HG02852 (cell line): ENCODE results near the gene TBK1.
"Not testable (repeated sequence)": the region's sequence is repeated elsewhere in the genome, so short reads cannot be mapped to it uniquely, and the experiment has no call there.

ENCODE experiments used
- ATAC-seq: cut with Tn5 transposase; IDR thresholded peaks from one replicate; pipeline ENCODE4 v1.9.1; 2021; ENCODE audit warnings: mild to moderate bottlenecking, moderate library complexity; ENCODE audit not compliant: unreplicated experiment

Gene TBK1

GRCh38 chr12:64494998-64495729 lies 43.2 kb downstream of the TBK1 start:
- ATAC-seq: no peak

- no peak for ATAC-seq
These were observed 45.0 kb downstream of the TBK1 start for GRCh38 chr12:64496839-64497400.

DNA sequence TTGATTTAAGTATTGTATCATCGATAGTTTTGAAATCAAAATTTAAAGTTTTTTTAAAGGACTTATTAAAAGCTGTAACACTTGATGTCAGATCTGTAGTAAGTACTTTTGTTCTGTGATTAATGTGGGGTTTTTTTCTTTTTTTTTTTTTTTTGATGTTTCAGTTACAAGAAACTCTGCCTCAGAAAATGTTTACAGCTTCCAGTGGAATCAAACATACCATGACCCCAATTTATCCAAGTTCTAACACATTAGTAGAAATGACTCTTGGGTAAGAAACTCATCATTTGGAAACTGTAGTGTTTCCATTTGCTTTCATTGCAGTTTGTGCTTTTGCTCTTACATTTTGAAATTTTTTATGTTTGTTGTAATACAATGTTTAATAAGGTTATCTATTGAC lies 45.6 kb downstream of the TBK1 start:
- no peak for ATAC-seq

GRCh38 chr12:64497903-64498302 lies 46.0 kb downstream of the TBK1 start:
- no peak for ATAC-seq

- ATAC-seq: no peak
These were observed 48.5 kb downstream of the TBK1 start for GRCh38 chr12:64500394-64500793.

GRCh38 chr12:64501486-64501885 lies 49.6 kb downstream of the TBK1 start:
- ATAC-seq: no peak

DNA sequence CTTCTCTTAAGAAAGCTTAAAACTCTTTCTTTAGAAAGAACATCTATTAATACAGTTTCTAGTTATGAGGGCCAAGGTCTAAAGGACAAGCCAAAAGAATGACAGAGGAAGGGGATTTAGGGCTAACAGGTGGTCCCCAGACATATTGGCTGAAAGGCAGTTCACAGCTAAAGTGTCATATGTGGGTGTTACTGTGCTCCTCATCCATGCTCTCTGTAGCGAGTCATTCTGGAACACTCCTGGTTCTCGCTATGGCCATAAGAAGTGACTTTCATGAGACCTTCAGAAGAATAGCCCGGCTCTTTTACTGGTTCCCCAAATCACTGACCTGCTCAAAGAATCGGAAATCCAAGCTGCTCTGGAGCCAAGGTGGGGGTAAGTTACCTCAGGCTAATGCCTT lies 55.0 kb downstream of the TBK1 start:
- ATAC-seq: no peak

DNA sequence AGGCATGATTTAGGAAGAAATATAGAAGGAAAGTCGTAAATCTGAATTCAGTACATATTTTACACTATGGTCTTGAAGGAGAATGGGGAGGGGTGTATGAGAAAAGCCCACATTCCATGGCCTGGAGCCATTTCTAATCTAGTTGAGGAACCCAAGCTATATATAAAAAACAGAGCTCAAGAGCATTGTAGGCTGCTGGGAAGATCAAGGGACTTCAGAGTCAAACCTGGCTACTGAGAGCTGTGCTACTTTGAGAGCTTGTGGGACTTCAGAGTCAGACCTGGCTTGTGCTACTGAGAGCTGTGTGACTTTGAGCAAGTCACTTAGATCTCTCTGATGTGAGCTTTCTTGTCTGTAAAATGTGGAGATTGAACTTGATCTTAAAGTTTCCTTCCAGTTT lies 58.7 kb downstream of the TBK1 start:
- no peak for ATAC-seq

DNA sequence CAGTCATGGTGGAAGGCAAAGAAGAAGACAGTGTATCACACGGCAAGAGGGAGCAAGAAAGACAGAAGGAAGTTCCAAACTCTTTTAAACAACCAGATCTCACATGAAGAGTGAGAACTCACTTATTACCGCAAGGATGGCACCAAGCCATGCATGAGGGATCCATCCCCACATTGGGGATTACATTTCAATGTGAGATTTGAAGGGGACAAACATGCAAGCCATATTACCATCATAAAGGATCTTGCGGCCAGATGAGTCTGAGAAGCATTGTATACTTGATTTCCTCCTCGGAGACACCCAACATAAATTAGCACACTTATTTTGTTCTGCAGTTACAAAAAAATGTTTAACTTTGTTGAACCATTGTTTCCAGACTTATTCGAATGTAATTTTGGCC lies 66.5 kb downstream of the TBK1 start:
- no peak for ATAC-seq

DNA sequence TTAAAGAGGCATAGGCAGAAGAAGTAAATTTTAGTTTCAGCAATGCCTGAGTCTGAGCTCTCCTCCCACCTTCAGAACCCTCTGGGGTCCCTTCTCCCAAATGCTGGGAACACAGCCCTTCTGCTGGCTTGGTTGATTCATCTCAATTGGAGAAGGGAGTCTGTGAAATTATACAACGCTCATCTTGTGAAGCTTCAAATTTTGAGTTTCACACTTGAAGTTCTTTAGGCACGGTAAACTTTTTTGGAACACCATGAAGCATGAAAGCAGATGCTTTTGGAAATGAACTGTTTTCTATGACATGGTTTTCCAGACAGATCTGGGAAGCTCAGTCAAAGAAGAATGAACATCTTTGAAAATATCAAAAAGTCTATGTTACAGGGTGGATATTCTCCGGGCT lies 69.9 kb downstream of the TBK1 start:
- no peak for ATAC-seq

- ATAC-seq: no peak
These were observed 70.4 kb downstream of the TBK1 start for GRCh38 chr12:64522316-64522715.

GRCh38 chr12:64522807-64523206 lies 70.9 kb downstream of the TBK1 start:
- ATAC-seq: no peak

GRCh38 chr12:64523565-64524444 lies 71.9 kb downstream of the TBK1 start:
- ATAC-seq: not testable (repeated sequence)

DNA sequence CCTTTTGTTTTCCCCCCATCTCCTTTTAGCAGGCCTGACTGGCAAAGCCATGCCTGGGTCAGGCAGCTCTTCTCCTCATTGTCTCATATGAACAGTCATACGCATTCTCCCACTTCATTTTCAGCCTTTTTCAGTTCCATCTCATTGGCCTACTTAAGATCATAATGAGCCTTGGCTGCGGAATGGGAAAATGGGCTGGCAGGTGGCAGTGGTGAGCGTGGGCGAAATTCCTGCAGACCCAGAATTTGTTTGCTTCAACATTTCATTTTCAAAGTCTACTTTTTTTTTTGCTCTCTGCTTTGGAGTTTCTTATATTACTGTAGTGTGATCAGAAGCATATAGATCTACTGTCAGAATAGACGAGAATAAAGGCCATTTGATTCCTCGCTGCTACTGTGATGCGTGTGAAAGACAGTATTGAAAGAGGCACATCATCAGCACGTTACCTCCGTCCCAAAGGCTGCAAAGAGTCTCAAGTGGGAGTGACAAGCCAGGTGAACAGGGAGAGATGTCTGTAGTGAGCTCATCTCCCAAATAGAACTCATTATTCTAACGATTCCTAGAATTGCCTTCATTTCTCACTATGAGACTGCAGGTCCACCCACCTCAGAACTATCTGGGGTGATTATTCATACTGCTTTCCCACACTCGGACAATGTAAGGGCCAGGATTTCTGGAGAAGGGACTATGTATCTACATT lies 73.7 kb downstream of the TBK1 start:
- ATAC-seq: no peak

DNA sequence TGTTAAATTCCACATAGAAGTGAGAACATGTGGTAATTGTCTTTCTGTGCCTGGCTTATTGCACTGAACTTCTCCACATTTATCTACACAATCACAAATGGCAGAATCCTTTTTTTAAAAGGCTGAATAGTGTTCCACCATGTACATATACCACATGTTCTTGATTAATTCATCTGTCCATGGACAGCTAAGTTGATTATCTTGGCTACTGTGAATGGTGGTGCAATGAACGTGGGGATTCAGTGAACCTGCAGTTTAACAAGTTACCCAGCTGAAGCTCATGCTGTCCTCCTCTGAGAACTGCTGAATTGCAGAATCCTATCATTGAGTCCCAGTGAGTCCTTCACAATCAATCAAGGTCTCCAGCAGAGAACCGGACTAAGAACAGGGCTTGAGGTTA lies 74.9 kb downstream of the TBK1 start:
- ATAC-seq: no peak

- no peak for ATAC-seq
These were observed 76.7 kb downstream of the TBK1 start for GRCh38 chr12:64528616-64529015.

GRCh38 chr12:64530566-64530965 lies 78.6 kb downstream of the TBK1 start:
- no peak for ATAC-seq

- no peak for ATAC-seq
These were observed 79.9 kb downstream of the TBK1 start for GRCh38 chr12:64531665-64532334.

DNA sequence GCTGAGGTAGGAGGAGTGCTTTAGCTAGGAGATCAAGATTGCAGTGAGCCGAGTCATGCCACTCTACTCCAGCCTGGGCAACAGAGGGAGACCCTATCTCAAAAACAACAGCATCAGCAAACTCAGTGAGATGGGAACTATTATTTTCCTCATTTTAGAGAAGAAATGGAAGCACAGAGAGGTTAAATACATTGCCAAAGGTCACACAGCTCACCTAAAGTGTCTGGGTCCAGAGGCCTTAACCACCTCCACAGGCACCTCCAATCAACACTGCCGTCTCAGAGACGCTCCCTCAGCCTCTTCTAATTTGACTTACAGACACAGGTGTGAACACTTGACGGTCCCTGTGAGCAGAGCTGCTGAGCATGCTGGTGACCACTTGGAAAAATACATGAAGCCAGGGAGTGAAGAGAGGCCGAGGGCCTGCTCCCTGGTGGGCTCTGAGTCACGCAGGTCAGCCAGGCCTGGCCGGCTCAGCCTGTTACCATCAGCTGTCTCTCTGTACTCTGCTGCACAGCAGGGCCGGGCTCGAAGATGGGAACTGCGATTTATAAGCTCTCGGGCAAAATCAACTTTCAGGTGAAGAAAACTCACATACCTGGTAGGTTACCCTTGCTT lies 80.9 kb downstream of the TBK1 start:
- no peak for ATAC-seq

DNA sequence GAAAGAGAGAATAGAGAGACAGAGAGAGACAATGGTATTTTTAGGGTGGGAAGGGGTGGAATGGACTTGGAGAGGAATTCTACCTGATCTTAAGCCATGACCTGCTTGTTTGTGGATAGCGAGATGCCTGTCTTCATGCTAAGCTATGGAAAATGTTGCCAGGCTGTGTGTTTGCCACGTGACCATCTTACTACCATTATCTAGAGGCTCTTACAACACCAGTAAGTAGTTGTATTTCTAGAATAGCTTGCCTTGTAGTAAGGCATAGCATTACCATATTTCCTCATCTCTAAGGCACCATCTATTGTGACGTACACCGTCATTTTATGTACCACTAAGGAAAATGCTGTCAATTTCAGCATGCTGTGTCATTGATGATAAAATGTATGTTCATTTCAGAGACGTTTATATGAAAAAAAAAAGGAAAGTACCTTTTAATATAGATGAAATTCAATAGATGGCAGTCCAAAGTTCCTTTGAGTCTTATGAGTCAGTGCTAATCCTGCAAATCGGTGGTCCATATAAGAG lies 82.8 kb downstream of the TBK1 start:
- ATAC-seq: no peak
